Measurements from ENCODE around the gene ADGRD2.

- TF ChIP-seq EZH2 (IDR thresholded peaks at IDR 0.05; ENCODE audit: low read length, unreplicated experiment) (no peak), CTCF (conservative IDR thresholded peaks at IDR 0.05; ENCODE audit: low read depth, low read length) (no peak), EZH2phosphoT487 (IDR thresholded peaks at IDR 0.05; ENCODE audit: borderline replicate concordance, low read length) (no peak)
Measured at GRCh38 chr9:124495126-124496074, 45.1 kb downstream of the ADGRD2 start.

Measured in PC-3 (cell line).